Measurements from ENCODE around the gene LARGE1.
"Not testable (repeated sequence)": the region's sequence is repeated elsewhere in the genome, so short reads cannot be mapped to it uniquely, and the experiment has no call there.

The LARGE1 gene

DNA sequence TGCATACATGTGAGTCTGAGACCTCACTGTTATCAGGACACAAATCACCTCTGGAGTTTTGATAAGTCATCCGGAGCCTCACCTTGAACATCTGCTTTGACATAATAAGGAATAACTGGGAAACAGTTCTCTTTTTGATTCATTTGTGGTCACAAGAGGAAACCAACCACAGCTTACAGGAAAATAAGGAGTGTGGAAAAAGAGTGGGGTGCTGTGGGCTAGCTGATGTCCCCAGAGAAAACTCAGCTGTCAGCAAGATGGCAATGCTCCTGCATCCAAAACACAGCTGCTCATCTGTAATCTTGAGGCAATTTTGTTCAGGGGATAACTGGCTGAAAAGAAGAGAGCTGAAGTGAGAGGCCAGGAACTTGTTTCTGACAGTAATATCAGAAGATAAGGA lies 445.7 kb downstream of the LARGE1 start:
- DNase-seq (ENCODE audit: low read depth), result no peak

- no peak for DNase-seq (ENCODE audit: low read depth)
Measured at GRCh38 chr22:33472462-33473344, 447.6 kb downstream of the LARGE1 start.

- no peak for DNase-seq (ENCODE audit: low read depth)
Measured at GRCh38 chr22:33470456-33470855, 449.8 kb downstream of the LARGE1 start.

DNA sequence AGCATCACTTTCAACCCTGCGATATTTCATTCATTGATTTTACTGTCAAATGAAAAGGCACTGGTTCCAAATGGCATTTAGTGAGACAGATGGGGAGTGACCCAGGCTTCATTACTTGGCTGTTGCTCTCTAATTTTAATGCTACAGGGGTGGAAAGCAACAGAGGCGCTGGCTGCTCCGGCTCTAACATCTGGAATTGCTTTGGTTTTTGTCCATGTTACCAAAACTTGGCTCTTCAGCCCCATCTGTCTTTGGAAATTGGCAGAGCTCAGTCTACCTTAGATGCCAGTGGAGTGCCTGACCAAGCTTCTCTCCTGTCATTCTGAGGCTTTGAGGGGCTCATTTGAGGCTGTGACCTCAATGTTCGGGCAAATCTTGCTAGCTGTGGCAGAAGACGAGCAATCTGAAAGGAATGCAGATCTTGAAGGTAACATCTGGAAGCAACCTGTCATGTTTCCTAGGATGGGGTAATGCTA lies 452.6 kb downstream of the LARGE1 start:
- no peak for DNase-seq (ENCODE audit: low read depth)

GRCh38 chr22:33467080-33467479 lies 453.2 kb downstream of the LARGE1 start:
- DNase-seq (ENCODE audit: low read depth), result no peak

GRCh38 chr22:33465554-33465953 lies 454.7 kb downstream of the LARGE1 start:
- DNase-seq (ENCODE audit: low read depth), result no peak

- no peak for DNase-seq (ENCODE audit: low read depth)
Measured at GRCh38 chr22:33464698-33465097, 455.6 kb downstream of the LARGE1 start.

DNA sequence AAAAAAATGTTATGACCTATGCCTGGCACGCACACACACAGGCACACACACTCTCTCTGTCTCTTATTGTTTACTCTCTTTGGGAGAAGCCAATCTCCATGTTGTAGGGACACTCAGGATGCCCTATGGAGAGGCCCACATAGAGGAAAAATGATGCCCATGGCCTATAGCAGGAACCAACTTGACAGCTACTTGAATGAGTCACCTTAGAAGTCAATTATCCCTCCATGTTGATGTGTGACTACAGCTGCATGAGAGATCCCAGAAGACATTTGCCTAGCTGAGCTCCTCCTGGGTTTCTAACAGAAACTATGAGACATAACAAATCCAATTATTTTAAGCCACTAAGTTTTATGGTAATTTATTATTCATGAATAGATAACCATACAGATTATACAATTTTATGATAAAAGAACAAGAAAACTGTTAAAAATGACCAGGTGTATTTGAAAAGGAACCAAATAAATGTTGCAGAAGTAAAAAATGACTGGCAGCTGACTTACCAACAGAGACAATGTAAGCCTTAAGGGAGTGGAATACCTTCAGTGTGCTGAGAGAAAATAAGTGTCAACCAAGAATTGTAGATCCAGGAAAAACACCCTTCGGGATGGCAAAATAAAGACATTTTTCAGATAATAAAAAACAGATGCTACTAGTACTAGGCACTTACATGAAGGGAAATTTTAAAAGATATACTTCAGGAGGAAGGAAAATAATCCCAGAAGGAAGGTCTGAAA lies 458.4 kb downstream of the LARGE1 start:
- no peak for DNase-seq (ENCODE audit: low read depth)

GRCh38 chr22:33461245-33461644 lies 459.0 kb downstream of the LARGE1 start:
- not testable (repeated sequence) for DNase-seq (ENCODE audit: low read depth)

- DNase-seq (ENCODE audit: low read depth), result no peak
Measured at GRCh38 chr22:33459137-33459536, 461.1 kb downstream of the LARGE1 start.

DNA sequence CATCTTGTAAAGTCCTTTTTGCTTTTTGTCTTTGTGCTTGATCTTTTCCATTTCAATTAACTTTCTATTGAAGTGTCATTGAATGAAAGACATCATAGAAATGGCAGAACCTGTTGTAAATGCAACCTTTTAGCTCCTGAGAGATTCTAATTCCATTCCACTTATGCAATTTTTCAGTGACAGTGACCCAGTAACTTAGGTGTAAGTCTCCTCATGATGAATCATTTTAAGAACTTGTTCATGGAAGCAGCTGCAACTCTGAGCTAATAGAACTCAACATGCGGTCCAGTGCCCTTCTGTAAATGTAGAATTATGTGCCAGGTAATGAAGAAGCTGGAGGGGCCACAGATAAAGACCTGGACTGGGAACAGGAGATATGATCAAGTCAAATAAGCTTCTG lies 463.8 kb downstream of the LARGE1 start:
- no peak for DNase-seq (ENCODE audit: low read depth)

- no peak for DNase-seq (ENCODE audit: low read depth)
Measured at GRCh38 chr22:33455036-33455435, 465.2 kb downstream of the LARGE1 start.

DNA sequence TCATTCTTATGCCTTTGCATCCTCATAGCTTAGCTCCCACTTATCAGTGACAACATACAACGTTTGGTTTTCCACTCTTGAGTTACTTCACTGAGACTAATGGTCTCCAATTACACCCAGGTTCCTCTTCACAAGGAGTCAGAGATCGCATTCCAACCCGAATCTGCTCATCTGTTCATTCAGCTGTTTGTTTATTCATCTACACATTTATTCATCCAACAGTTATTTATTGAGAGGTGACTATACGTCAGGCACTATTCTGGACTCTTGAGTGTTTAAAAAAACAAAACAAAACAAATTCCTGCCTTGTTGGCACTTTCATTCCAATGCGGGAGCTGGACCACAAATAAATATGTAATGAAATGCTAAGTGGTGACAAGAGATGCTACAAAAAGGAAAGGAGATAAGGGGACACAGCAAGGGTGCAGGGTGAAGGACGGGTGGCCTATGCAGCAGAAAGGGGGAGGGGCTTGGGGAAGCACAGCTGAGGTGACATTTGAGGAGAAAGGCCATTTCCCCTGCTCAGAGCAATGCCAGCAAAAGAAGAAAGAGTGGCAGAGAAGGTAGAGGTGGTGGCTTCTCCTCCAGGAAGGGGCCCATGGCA lies 468.3 kb downstream of the LARGE1 start:
- DNase-seq (ENCODE audit: low read depth), result no peak

DNA sequence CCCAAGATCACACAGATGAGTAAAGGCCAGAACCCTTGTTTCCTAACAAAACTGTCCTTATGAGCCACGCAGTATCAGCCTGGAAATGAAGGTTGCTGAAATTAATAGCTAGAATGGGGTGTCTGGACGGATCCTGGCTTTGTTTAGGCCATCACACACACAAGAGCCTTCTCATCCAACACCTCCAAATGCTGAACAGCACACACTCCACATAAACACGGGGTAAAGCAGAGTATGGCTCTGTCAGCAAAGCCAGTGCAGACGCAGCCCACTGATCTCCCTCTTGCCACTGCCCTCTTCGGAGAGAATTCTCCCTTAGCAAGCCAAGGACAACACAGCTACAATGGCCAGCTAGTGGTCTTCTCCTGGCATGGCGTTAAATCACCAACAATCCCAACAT lies 469.5 kb downstream of the LARGE1 start:
- no peak for DNase-seq (ENCODE audit: low read depth)

GRCh38 chr22:33447733-33448132 lies 472.5 kb downstream of the LARGE1 start:
- no peak for DNase-seq (ENCODE audit: low read depth)

DNA sequence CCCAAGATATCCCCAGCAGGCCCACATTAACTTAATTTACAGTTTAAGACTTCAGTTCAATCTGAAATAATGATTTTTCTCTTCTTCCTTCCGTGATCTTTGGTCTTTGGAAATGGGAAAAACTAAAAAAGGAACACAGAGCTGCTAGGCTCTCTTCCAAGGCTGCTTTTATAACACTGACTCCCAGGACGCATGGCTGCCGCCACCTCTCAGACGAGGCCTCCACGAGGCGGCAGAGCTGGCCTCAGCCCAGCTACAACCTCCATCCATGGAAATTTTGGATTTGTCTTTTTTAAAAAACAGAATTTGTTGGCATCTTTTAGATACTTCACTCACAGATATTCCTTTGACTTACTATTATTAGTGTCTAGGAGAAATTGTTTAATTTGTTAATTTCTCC lies 476.6 kb downstream of the LARGE1 start:
- no peak for DNase-seq (ENCODE audit: low read depth)

DNA sequence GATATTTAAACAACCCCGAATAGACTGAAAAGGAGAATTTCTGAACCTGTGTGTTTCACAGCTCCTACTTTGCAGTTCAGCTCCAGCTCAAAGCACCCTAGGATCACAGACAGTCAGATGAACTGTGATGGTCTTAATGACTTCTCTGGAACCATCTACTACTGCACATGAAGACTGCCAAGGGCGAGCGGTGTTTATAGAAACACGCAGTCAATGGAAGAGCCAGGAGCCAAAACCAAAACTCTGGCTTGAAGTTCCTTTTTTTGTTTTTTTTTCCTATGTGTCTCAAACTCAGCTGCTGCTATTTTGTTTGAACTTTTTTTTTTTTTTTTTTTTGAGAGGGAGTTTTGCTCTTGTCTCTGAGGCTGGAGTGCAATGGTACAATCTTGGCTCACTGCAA lies 479.5 kb downstream of the LARGE1 start:
- DNase-seq (ENCODE audit: low read depth), result no peak

GRCh38 chr22:33438273-33438672 lies 482.0 kb downstream of the LARGE1 start:
- DNase-seq (ENCODE audit: low read depth), result no peak

DNA sequence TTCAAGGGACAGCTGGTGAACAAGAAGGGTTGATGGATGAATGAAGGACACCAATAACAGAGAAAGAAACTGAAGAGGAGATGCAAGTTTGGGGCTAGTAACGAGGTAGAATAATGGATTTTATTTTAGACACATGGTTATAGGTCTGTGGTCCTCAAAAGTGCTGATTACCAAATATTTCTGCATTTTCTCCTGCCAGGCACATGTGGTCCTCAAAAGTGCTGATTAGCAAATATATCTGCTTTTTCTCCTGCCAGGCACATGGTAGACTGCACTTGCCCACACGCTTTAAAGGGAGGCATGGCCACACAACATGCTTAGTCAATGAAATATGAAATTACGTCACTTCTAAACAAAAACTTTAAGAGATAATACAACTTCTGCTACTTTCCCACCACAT lies 489.0 kb downstream of the LARGE1 start:
- no peak for DNase-seq (ENCODE audit: low read depth)

DNA sequence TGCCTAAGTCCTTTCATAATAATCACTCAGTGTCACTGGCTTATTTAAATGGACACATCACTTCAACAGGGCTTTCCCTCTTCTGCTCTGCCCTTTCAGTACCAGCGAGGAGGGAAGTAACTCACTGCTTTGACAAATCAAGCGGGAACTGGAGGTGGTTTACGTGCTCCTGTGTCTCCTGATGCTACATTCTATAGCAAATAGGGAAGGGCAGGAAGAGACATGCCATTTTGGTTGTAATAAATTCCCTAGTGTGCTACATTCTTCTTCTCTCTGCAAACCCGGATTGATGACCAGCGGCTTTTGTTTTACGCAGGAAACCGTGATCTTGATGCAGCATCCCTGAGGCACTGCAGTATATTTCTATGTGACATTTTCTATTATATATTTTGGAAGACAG lies 491.0 kb downstream of the LARGE1 start:
- no peak for DNase-seq (ENCODE audit: low read depth)

DNA sequence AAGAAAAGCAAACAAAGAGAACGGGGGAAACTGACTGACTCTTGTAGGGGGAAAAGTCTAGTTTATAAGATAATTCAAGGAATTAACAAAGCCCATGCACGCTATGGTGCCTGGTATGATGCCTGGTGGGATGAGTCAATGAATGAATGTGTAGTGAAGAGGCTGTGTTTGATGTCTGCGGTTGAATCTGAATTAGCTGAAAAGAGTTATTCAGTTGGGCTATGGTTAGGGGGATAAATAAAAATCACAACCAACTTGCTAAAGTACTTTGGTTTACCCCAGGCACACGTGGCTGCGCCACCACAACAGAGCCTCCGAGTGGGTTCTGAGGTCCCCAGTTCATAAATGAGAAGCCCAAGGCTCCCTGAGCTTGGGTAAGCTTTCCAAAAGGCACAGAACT lies 492.8 kb downstream of the LARGE1 start:
- DNase-seq (ENCODE audit: low read depth), result no peak

DNA sequence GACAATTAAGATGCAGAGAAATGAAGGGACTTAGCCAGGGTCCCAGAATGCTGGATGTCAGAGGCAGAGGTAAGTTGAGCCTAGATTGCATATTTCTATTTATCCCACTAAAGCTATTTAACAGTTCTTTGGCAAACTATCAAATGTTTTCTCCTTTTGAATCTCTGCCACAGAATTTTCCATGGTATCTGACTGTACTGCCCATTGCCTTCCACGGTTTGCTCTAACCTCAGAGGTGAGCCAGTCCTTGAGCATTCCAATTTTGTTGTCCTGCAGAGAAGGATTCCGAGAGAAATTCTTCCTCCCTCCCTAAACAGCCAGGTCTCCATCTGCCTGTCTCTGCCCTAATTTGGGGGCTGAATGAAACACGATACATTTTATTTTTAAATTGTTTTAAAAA lies 493.8 kb downstream of the LARGE1 start:
- DNase-seq (ENCODE audit: low read depth), result no peak

DNA sequence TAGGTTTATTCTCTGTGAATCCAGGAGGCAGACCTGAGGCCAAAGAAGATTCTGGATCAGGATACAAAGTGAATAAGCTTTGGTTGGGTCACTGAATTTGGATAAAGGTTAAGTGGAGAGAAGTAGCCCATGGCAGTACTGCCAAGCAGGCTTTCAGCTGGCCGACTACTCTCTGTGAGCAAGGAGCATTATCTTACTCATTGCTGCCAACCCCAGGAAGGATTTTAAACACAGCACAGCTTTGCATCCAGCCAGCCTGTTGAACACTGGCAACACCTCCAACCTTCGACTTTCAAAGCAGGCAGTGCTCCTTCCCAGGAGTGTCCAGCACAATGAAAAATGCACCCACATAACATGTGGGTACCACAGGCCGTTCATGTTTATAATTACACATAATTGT lies 498.4 kb downstream of the LARGE1 start:
- DNase-seq (ENCODE audit: low read depth), result no peak
